Vagina (tissue), 2 donors: ENCODE measurements around the gene PCDHA8.

Experiments used
- POLR2A ChIP-seq, 2 donors: fragments of 450-650 bp; IDR thresholded peaks; one replicate each; pipeline ENCODE4 v1.6.1; 2017; ENCODE audit warnings: antibody characterized with exemption in 2 of 2, mild to moderate bottlenecking in 2 of 2, moderate library complexity in 2 of 2
- TF ChIP-seq, protein P1 (sequence below), 3 experiments: fragments of 450-650 bp in 2 of 3; fragments of 200-600 bp in 1 of 3; sonication (generic) in 1 of 3; IDR thresholded peaks; one replicate each; pipeline ENCODE4 v1.5.1; 2017 to 2019; ENCODE audit warnings: antibody characterized with exemption in 3 of 3, mild to moderate bottlenecking in 2 of 3, moderate library complexity in 2 of 3

DNA sequence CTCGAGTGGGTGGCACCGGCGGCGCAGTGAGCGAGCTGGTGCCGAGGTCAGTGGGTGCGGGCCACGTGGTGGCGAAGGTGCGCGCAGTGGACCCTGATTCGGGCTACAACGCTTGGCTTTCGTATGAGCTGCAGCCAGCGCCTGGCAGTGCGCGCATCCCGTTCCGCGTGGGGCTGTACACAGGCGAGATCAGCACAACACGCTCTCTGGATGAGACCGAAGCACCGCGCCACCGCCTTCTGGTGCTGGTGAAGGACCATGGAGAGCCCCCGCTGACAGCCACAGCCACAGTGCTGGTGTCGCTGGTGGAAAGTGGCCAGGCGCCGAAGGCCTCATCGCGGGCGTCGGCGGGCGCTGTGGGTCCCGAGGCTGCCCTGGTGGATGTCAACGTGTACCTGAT, 17.5 kb upstream of the PCDHA8 start:
- no peak for TF ChIP-seq POLR2A (IDR thresholded peaks at IDR 0.05)
- TF ChIP-seq, protein P1, sequence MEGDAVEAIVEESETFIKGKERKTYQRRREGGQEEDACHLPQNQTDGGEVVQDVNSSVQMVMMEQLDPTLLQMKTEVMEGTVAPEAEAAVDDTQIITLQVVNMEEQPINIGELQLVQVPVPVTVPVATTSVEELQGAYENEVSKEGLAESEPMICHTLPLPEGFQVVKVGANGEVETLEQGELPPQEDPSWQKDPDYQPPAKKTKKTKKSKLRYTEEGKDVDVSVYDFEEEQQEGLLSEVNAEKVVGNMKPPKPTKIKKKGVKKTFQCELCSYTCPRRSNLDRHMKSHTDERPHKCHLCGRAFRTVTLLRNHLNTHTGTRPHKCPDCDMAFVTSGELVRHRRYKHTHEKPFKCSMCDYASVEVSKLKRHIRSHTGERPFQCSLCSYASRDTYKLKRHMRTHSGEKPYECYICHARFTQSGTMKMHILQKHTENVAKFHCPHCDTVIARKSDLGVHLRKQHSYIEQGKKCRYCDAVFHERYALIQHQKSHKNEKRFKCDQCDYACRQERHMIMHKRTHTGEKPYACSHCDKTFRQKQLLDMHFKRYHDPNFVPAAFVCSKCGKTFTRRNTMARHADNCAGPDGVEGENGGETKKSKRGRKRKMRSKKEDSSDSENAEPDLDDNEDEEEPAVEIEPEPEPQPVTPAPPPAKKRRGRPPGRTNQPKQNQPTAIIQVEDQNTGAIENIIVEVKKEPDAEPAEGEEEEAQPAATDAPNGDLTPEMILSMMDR (IDR thresholded peaks at IDR 0.05): no peak
